SU-DHL-6 (cell line): Measurements from ENCODE around the gene PLXNA2.

ENCODE experiments used
- H2AFZ ChIP-seq: fragments of 200-600 bp; sonication (generic); 2 replicates; pipeline ENCODE4 v1.6.1; 2014; ENCODE audit warnings: low read depth, mild to moderate bottlenecking, moderate library complexity, mixed read lengths, antibody characterized with exemption, low read length; ENCODE audit not compliant: severe bottlenecking
- H3F3A ChIP-seq: fragments of 200-600 bp; shearing (Covaris generic); 2 replicates; pipeline ENCODE4 v1.6.0; 2016; ENCODE audit warnings: antibody characterized with exemption, mild to moderate bottlenecking; ENCODE audit not compliant: insufficient read depth
- H3K27ac ChIP-seq: fragments of 200-600 bp; sonication (generic); 2 replicates; pipeline ENCODE4 v1.5.1; 2016; ENCODE audit warnings: low read depth, mild to moderate bottlenecking, low read length, moderate library complexity, mixed read lengths
- H3K27me3 ChIP-seq: fragments of 200-600 bp; sonication (generic), shearing (Covaris generic); 2 replicates; pipeline ENCODE4 v1.6.0; 2014; ENCODE audit warnings: mild to moderate bottlenecking, low read length
- H3K36me3 ChIP-seq: fragments of 200-600 bp; sonication (generic); 2 replicates; pipeline ENCODE4 v1.6.1; 2014; ENCODE audit warnings: mild to moderate bottlenecking, low read length, mixed read lengths
- H3K4me2 ChIP-seq: fragments of 300-600, 200-600 bp; shearing (Covaris generic), sonication (generic); 2 replicates; pipeline ENCODE4 v1.6.0; 2014; ENCODE audit warnings: low read length, low read depth, mild to moderate bottlenecking; ENCODE audit not compliant: poor library complexity, severe bottlenecking
- H3K4me3 ChIP-seq: fragments of 200-600 bp; sonication (generic); 2 replicates; pipeline ENCODE4 v1.5.1; 2014; ENCODE audit warnings: antibody characterized with exemption, low read length, mild to moderate bottlenecking, mixed read lengths; ENCODE audit not compliant: insufficient read depth, poor library complexity, severe bottlenecking
- H3K79me2 ChIP-seq: fragments of 200-600 bp; sonication (generic); 2 replicates; pipeline ENCODE4 v1.6.1; 2014; ENCODE audit warnings: mild to moderate bottlenecking, low read length, moderate library complexity; ENCODE audit not compliant: insufficient read depth
- H3K9ac ChIP-seq: fragments of 200-600 bp; sonication (generic); 2 replicates; pipeline ENCODE4 v1.7.0; 2014; ENCODE audit warnings: mild to moderate bottlenecking, low read length
- H3K9me2 ChIP-seq: fragments of 200-600 bp; sonication (generic); replicated peaks from 2 replicates; pipeline ENCODE4 v1.6.1; 2014; ENCODE audit warnings: low read length; ENCODE audit not compliant: insufficient read depth
- H3K9me3 ChIP-seq: fragments of 200-600 bp; sonication (generic); 2 replicates; pipeline ENCODE4 v1.6.1; 2014; ENCODE audit warnings: low read length, mixed read lengths; ENCODE audit not compliant: insufficient read depth
- H4K20me1 ChIP-seq: fragments of 200-600 bp; sonication (generic); 2 replicates; pipeline ENCODE4 v1.6.1; 2014; ENCODE audit warnings: low read depth, mild to moderate bottlenecking, antibody characterized with exemption, low read length, moderate library complexity, mixed read lengths
- EZH2phosphoT487 ChIP-seq: fragments of 200-600 bp; sonication (generic), shearing (Covaris generic); conservative IDR thresholded peaks from 2 replicates; pipeline ENCODE4 v1.6.1; 2018; ENCODE audit warnings: mild to moderate bottlenecking, antibody characterized with exemption, low read length, moderate library complexity, mixed read lengths
- TF ChIP-seq, protein P1 (sequence below): fragments of 200-600 bp; sonication (generic); IDR thresholded peaks from one replicate; pipeline ENCODE4 v1.5.1; 2017; ENCODE audit warnings: antibody characterized with exemption, mild to moderate bottlenecking, low read length, moderate library complexity; ENCODE audit not compliant: insufficient read depth, poor library complexity, severe bottlenecking

The PLXNA2 gene

DNA sequence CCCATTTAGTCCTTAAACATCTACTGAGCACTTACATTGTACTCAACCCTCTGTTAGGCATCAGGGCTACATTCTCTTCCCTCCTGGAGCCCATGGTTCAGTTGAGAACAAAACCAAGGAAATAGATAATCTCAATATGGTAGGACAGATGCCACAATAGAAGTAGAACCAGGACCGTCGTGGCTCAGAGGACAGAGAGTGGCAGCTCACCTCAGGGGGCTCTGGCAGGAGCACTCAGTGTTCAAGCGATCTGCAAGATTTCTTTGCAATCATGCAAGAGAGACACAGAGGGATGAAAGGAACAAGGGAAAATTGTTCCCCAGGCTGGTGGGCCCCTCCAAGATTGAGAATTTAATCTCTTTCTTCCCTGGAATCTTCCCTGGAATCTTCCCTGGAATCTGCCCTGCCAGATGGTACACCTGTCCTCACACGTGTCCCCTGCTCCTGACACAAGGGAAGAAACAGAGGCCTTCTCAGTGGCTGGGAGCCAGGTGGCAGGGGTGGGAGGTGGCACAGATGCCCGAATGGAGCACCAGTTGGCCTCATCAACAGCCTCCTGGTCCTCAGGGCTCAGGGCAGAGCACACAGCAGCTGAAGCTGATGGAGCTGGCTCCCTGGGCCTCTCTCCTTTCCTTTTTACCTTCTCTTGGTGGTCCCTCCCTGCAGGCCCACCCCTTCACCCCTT lies 135.4 kb downstream of the PLXNA2 start:
- Histone ChIP-seq H3K9me2 (no peaks in the 10 kb centered on the region), H3F3A (no peaks in the 10 kb centered on the region), H3K27me3 (no peaks in the 10 kb centered on the region), H3K36me3 (no peaks in the 10 kb centered on the region), H4K20me1 (no peaks in the 10 kb centered on the region), H3K9me3 (no peaks in the 10 kb centered on the region), H3K9ac (no peak overlapping the region), H3K79me2 (no peaks in the 10 kb centered on the region), H3K4me2 (no peak overlapping the region), H2AFZ (no peak overlapping the region), H3K27ac (no peak overlapping the region), H3K4me3 (no peak overlapping the region)
- TF ChIP-seq, protein P1, sequence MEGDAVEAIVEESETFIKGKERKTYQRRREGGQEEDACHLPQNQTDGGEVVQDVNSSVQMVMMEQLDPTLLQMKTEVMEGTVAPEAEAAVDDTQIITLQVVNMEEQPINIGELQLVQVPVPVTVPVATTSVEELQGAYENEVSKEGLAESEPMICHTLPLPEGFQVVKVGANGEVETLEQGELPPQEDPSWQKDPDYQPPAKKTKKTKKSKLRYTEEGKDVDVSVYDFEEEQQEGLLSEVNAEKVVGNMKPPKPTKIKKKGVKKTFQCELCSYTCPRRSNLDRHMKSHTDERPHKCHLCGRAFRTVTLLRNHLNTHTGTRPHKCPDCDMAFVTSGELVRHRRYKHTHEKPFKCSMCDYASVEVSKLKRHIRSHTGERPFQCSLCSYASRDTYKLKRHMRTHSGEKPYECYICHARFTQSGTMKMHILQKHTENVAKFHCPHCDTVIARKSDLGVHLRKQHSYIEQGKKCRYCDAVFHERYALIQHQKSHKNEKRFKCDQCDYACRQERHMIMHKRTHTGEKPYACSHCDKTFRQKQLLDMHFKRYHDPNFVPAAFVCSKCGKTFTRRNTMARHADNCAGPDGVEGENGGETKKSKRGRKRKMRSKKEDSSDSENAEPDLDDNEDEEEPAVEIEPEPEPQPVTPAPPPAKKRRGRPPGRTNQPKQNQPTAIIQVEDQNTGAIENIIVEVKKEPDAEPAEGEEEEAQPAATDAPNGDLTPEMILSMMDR: no peak

DNA sequence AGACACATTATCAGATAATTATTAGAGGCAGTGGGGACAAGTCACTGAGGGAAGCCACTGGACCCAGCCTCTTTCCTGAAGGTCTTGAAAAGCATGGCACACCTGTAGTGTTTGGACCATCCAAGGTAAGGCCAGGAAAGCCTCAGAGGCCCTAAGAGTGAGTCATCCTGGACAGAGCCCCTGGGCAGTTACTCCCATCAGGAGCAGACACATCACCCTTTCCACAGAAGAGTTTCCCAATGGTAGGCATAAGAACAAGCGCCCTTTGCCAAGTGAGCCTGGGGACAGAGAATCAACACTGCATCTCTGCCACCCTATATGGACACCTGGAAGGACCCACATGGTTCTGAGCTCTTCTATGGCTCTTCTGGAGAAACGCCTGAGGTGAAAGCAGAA lies 136.0 kb downstream of the PLXNA2 start:
- Histone ChIP-seq H3K36me3 (no peaks in the 10 kb centered on the region), H3K27ac (no peak overlapping the region), H3K9me2 (no peaks in the 10 kb centered on the region), H3F3A (no peaks in the 10 kb centered on the region), H3K27me3 (no peaks in the 10 kb centered on the region), H4K20me1 (no peaks in the 10 kb centered on the region), H3K4me2 (no peak overlapping the region), H3K79me2 (no peaks in the 10 kb centered on the region), H3K4me3 (no peak overlapping the region), H2AFZ (no peak overlapping the region), H3K9me3 (no peaks in the 10 kb centered on the region), H3K9ac (no peak overlapping the region)
- TF ChIP-seq EZH2phosphoT487: no peak
- TF ChIP-seq, protein P1: no peak

DNA sequence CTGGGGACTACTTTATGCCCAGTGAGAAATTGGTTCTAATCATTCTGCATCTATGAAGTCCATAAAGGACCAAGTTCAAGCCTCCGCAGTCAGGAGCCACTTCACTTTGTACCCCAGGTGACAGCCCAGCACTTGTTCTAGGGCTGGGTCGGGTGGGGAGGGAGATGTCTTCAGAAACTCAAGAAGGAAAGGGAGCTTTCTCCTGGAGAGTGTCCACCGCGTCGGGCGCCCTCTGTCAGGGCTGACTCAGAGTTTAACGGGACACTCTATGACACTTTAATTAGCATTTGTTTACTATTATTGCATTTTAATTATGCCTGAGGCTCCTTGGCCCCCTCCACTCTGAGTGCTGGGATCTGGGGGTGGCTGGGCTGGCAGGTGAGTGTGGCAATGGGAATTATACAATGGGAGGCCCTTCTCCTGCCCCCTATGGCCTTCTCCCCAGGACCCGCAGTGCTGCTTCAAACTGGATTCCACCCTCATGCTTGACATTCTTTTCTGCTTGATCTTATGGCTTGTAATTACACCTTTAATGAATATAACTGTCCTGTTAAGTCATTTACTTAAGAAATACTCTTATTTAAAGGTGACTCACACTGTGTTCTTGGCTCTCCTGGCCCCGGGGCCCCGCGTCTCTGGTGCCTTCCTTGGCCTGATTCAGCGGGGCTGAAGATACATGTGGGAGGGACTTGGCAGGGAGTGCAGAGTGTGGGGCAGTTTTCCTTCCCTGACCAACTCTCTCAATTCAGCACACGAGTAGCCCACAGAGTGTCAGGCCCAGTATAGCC lies 136.6 kb downstream of the PLXNA2 start:
- TF ChIP-seq, protein P1: no peak
- TF ChIP-seq EZH2phosphoT487: no peak
- no peaks in the 10 kb centered on the region for H3K27me3 ChIP-seq
- H3K9ac ChIP-seq: no peak overlapping the region
- no peak overlapping the region for H3K4me2 ChIP-seq
- no peak overlapping the region for H3K27ac ChIP-seq
- no peaks in the 10 kb centered on the region for H3K9me3 ChIP-seq
- H3F3A ChIP-seq: no peaks in the 10 kb centered on the region
- H3K36me3 ChIP-seq: no peaks in the 10 kb centered on the region
- no peak overlapping the region for H2AFZ ChIP-seq
- H3K9me2 ChIP-seq: no peaks in the 10 kb centered on the region
- no peak overlapping the region for H3K4me3 ChIP-seq
- no peaks in the 10 kb centered on the region for H4K20me1 ChIP-seq
- H3K79me2 ChIP-seq: no peaks in the 10 kb centered on the region
